CD4-positive, alpha-beta T cell (primary cell): ENCODE data around the gene PGBD5. TPM values are rescaled to one million over a fixed set of nuclear protein-coding genes. Genes with fewer than 3 reads are reported as not detected.

Experiments
- ATAC-seq: fragments of 200-7000 bp; cut with Tn5 transposase; one replicate; pipeline ENCODE4 v1.10.0; 2022; ENCODE audit warnings: mild to moderate bottlenecking; ENCODE audit not compliant: poor library complexity
- CTCF ChIA-PET: fragments of 350-600 bp; sonication (Branson Sonifier 250); formaldehyde crosslinking; loops from one replicate; lab custom pipeline; 2021; ENCODE audit warnings: antibody characterized with exemption, inconsistent platforms; lab: Charles Lee
- POLR2A ChIA-PET: fragments of 350-600 bp; sonication (Branson Sonifier 250); formaldehyde crosslinking; loops from one replicate; lab custom pipeline; 2021; ENCODE audit warnings: antibody characterized with exemption, inconsistent platforms; lab: Charles Lee
- DNase-seq, 14 experiments: peaks; one replicate each; pipeline ENCODE4 v3.0.0-alpha.2; 2013 to 2020; ENCODE audit warnings: mixed read lengths in 2 of 14
- H3K27ac ChIP-seq, 2 donors: one replicate each; pipeline versions ENCODE4 v1.5.1 to v1.7.0; 2013; ENCODE audit warnings: low read length in 2 of 2, low read depth in 1 of 2, mild to moderate bottlenecking in 1 of 2
- H3K27me3 ChIP-seq, 2 experiments: 1 replicate in 1 of 2; 2 replicates in 1 of 2; pipeline versions ENCODE4 v1.6.1 to v1.7.0; 2013; ENCODE audit warnings: low read length in 2 of 2, control low read depth in 1 of 2, mild to moderate bottlenecking in 1 of 2, moderate library complexity in 1 of 2; ENCODE audit not compliant: insufficient read depth in 2 of 2, control insufficient read depth in 1 of 2
- H3K36me3 ChIP-seq: one replicate; pipeline ENCODE4 v1.6.1; 2013; ENCODE audit warnings: low read length, control low read depth; ENCODE audit not compliant: insufficient read depth
- H3K4me1 ChIP-seq: one replicate; pipeline ENCODE4 v1.6.1; 2013; ENCODE audit warnings: low read length, control low read depth; ENCODE audit not compliant: insufficient read depth
- H3K4me3 ChIP-seq: one replicate; pipeline ENCODE4 v1.5.1; 2013; ENCODE audit warnings: mild to moderate bottlenecking, low read length, moderate library complexity
- H3K9me3 ChIP-seq, 2 experiments: 1 replicate in 1 of 2; 2 replicates in 1 of 2; pipeline versions ENCODE4 v1.6.1 to v1.7.0; 2013; ENCODE audit warnings: low read length in 2 of 2, mild to moderate bottlenecking in 2 of 2, control low read depth in 1 of 2, moderate library complexity in 1 of 2; ENCODE audit not compliant: control insufficient read depth in 1 of 2, insufficient read depth in 1 of 2
- H3K27ac Mint-ChIP-seq: one replicate; pipeline ENCODE4 v1.8.0; 2020; ENCODE audit warnings: mixed read lengths
- H3K27me3 Mint-ChIP-seq: one replicate; pipeline ENCODE4 v1.8.0; 2021; ENCODE audit warnings: mixed read lengths
- H3K36me3 Mint-ChIP-seq: one replicate; pipeline ENCODE4 v1.8.0; 2021; ENCODE audit warnings: low read depth, mixed read lengths
- H3K4me1 Mint-ChIP-seq: one replicate; pipeline ENCODE4 v1.8.0; 2021; ENCODE audit warnings: low read depth, mixed read lengths
- H3K4me3 Mint-ChIP-seq: one replicate; pipeline ENCODE4 v1.8.0; 2020; ENCODE audit warnings: mild to moderate bottlenecking, mixed read lengths
- H3K9me3 Mint-ChIP-seq: one replicate; pipeline ENCODE4 v1.8.0; 2020; ENCODE audit warnings: mixed read lengths
- CTCF ChIP-seq: fragments of 200-600 bp; IDR thresholded peaks from one replicate; pipeline ENCODE4 v1.8.0; 2022; ENCODE audit warnings: antibody characterized with exemption, mild to moderate bottlenecking
- intact Hi-C, 2 experiments: fragments of 100-400 bp; cut with DNase I in 1 of 2; cut with micrococcal nuclease in 1 of 2; formaldehyde crosslinking; loops; one replicate each; pipeline versions ENCODE4 v1.15.1 to v1.9.0; 2023 to 2025; cut with DNase I, micrococcal nuclease
- total RNA-seq, 174 experiments: library from RNA in 2 of 174; stranded (reverse) in 2 of 174; gene quantifications; one replicate each; pipeline ENCODE4 v1.2.3 and lab custom pipeline; 2021 to 2026

The PGBD5 gene
- total RNA-seq, 2 experiments from 2014 or later = not detected

GRCh38 chr1:230340526-230341161 lies 85.5 kb downstream of the PGBD5 start:
- no peaks in the 10 kb centered on the region for H3K27me3 ChIP-seq
- DNase-seq (no peak), ATAC-seq (no peak)
- Mint-ChIP-seq H3K27ac (no peak overlapping the region), H3K4me1 (no peaks in the 10 kb centered on the region), H3K4me3 (no peak overlapping the region), H3K9me3 (no peaks in the 10 kb centered on the region), H3K36me3 (no peaks in the 10 kb centered on the region), H3K27me3 (peaks cover 6% of the 10 kb centered on the region)
- H3K4me1 ChIP-seq = no peaks in the 10 kb centered on the region
- intact Hi-C loops = no loop called here
- ChIA-PET CTCF (no interaction called here), POLR2A (no interaction called here)
- H3K4me3 ChIP-seq = no peak overlapping the region
- H3K9me3 ChIP-seq = no peaks in the 10 kb centered on the region
- TF ChIP-seq CTCF = no peak
- no peaks in the 10 kb centered on the region for H3K36me3 ChIP-seq
- no peak overlapping the region for H3K27ac ChIP-seq

DNA sequence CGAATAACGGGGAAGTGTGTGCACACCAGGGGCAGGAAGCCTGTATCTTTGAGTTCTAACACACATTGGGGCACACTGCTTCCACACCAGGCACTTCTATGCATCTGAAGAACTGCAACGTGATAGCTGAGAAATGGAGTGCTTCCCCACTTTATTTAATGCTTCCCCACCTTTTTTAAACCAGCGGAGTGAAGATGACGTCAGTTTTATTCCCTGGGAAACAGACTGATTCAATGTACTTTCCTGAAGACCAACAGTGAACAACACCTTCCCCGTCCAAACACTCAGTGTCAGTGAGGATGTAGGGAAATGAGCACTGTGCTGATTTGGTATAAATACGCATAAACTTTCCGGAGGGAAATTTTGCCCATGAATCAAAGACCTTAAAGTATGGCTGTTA lies 87.1 kb downstream of the PGBD5 start:
- H3K9me3 ChIP-seq = no peaks in the 10 kb centered on the region
- no peaks in the 10 kb centered on the region for H3K36me3 ChIP-seq
- H3K27me3 ChIP-seq = no peaks in the 10 kb centered on the region
- no peak overlapping the region for H3K4me3 ChIP-seq
- intact Hi-C loops = no loop called here
- Mint-ChIP-seq H3K4me1 (no peaks in the 10 kb centered on the region), H3K27ac (no peak overlapping the region), H3K36me3 (no peaks in the 10 kb centered on the region), H3K27me3 (peaks cover 9% of the 10 kb centered on the region), H3K9me3 (no peaks in the 10 kb centered on the region), H3K4me3 (no peak overlapping the region)
- ChIA-PET CTCF (no interaction called here), POLR2A (no interaction called here)
- no peak overlapping the region for H3K27ac ChIP-seq
- no peak for ATAC-seq
- TF ChIP-seq CTCF = no peak
- no peak for DNase-seq
- no peaks in the 10 kb centered on the region for H3K4me1 ChIP-seq

- DNase-seq (no peak), ATAC-seq (no peak)
- H3K4me1 Mint-ChIP-seq = no peaks in the 10 kb centered on the region
- H3K27ac Mint-ChIP-seq = no peak overlapping the region
- H3K27me3 ChIP-seq = peaks cover 0 to 7% of the 10 kb centered on the region in 2 experiments
- no peaks in the 10 kb centered on the region for H3K9me3 Mint-ChIP-seq
- POLR2A ChIA-PET = no interaction called here
- peaks cover 0 to 6% of the 10 kb centered on the region in 2 experiments for H3K9me3 ChIP-seq
- H3K4me1 ChIP-seq = no peaks in the 10 kb centered on the region
- peaks cover 14% of the 10 kb centered on the region for H3K27me3 Mint-ChIP-seq
- H3K4me3 Mint-ChIP-seq = no peak overlapping the region
- CTCF ChIA-PET = no interaction called here
- H3K36me3 Mint-ChIP-seq = no peaks in the 10 kb centered on the region
- no peak overlapping the region for H3K4me3 ChIP-seq
- no peaks in the 10 kb centered on the region for H3K36me3 ChIP-seq
- H3K27ac ChIP-seq = no peak overlapping the region
- intact Hi-C loops = no loop called here
- TF ChIP-seq CTCF = no peak
These were observed 88.9 kb downstream of the PGBD5 start for GRCh38 chr1:230337266-230337665.
